SJSA1 (cell line): Measurements from ENCODE around the gene CALY. TPM values are rescaled to one million over a fixed set of nuclear protein-coding genes. Genes with fewer than 3 reads are reported as not detected.

Experiments
- DNase-seq, 2 experiments: peaks; one replicate each; pipeline ENCODE4 v3.0.0-alpha.2; 2015 to 2020; ENCODE audit warnings: low spot score in 2 of 2, low read depth in 1 of 2
- H3K27ac ChIP-seq: fragments of 250-450 bp; sonication (Bioruptor Pico); 2 replicates; pipeline ENCODE4 v1.5.1; 2020; ENCODE audit warnings: mild to moderate bottlenecking, moderate library complexity
- H3K27me3 ChIP-seq: fragments of 250-450 bp; sonication (Bioruptor Pico); replicated peaks from 2 replicates; pipeline ENCODE4 v1.5.1; 2020; ENCODE audit warnings: mild to moderate bottlenecking, moderate library complexity
- H3K36me3 ChIP-seq: fragments of 250-450 bp; sonication (Bioruptor Pico); 2 replicates; pipeline ENCODE4 v1.5.1; 2020; ENCODE audit warnings: mild to moderate bottlenecking
- H3K4me1 ChIP-seq: fragments of 250-450 bp; sonication (Bioruptor Pico); replicated peaks from 2 replicates; pipeline ENCODE4 v1.6.1; 2021; ENCODE audit warnings: mild to moderate bottlenecking
- H3K4me3 ChIP-seq: fragments of 250-450 bp; sonication (Bioruptor Pico); 2 replicates; pipeline ENCODE4 v1.5.1; 2020; ENCODE audit warnings: mild to moderate bottlenecking
- H3K9me3 ChIP-seq: fragments of 250-450 bp; sonication (Bioruptor Pico); replicated peaks from 2 replicates; pipeline ENCODE4 v1.5.1; 2020; ENCODE audit warnings: mild to moderate bottlenecking
- total RNA-seq: library from RNA; depleted of rRNA; stranded (reverse); fragments of >200 nt; shearing (Covaris generic); gene quantifications from 2 replicates; pipeline ENCODE4 v1.2.3, GENCODE V29; 2014

CALY gene
- total RNA-seq, 1 experiment from 2014 or later = not detected

GRCh38 chr10:133299738-133300137 lies 37.0 kb downstream of the CALY start:
- H3K27me3 ChIP-seq = no peaks in the 10 kb centered on the region
- no peaks in the 10 kb centered on the region for H3K4me1 ChIP-seq
- no peaks in the 10 kb centered on the region for H3K9me3 ChIP-seq
- H3K27ac ChIP-seq = no peak overlapping the region
- DNase-seq = no peak
- no peak overlapping the region for H3K4me3 ChIP-seq
- H3K36me3 ChIP-seq = peaks cover 80% of the 10 kb centered on the region

DNA sequence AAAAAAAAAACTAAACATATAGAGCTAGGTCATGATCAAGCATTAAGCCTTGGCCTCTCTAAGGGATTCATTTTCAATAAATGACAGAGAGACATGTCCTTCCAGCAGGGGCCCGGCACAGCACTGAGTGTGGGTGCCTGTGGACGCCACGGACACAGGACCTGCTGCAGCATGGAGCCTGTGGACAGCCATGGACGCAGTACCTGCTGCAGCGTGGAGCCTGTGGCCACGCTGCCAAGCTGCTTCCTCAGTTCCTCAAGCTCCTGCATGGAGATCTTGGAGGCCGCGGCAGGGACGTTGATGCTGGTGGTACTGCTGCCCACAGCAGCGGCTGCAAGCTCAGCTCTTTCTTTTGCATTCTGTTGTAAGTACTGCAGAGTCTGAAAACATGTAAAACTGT lies 37.5 kb downstream of the CALY start:
- peaks cover 85% of the 10 kb centered on the region for H3K36me3 ChIP-seq
- no peak for DNase-seq

DNA sequence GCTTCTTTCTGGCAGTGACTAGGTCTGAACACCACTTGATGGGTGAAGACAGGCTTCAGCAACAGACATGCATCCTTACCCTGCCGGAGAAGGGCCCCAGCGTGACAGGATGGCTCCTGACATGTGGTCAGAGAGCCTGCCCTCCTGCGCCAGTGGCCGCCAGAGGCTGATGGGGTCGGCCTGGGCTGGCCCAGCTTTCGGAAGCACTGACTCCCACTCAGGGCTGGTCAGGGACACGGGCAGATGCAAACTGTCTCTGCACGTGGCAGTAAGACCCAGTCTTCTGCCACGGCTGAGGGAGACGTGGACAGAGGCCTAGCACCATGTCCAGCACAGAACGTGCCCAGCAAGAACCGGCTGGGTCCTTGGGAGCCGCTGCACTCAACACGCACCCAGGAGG lies 38.2 kb downstream of the CALY start:
- no peak overlapping the region for H3K27ac ChIP-seq

More for the DNA sequence above, 37.5 kb downstream of the CALY start:
- no peak overlapping the region for H3K27ac ChIP-seq
- H3K9me3 ChIP-seq = no peaks in the 10 kb centered on the region
- no peaks in the 10 kb centered on the region; the same call in 1 of the 2 replicates for H3K4me1 ChIP-seq
- H3K4me3 ChIP-seq = no peak overlapping the region
- no peaks in the 10 kb centered on the region for H3K27me3 ChIP-seq

GRCh38 chr10:133297504-133297903 lies 39.2 kb downstream of the CALY start:
- Histone ChIP-seq H3K4me1 (peaks cover 17% of the 10 kb centered on the region), H3K27me3 (no peaks in the 10 kb centered on the region), H3K9me3 (no peaks in the 10 kb centered on the region), H3K4me3 (no peak overlapping the region), H3K36me3 (peaks cover 88% of the 10 kb centered on the region), H3K27ac (no peak overlapping the region)
- DNase-seq = no peak

More for the DNA sequence above, 38.2 kb downstream of the CALY start:
- peaks cover 7% of the 10 kb centered on the region for H3K4me1 ChIP-seq
- peaks cover 87% of the 10 kb centered on the region for H3K36me3 ChIP-seq
- no peak for DNase-seq
- H3K27me3 ChIP-seq = no peaks in the 10 kb centered on the region
- H3K9me3 ChIP-seq = no peaks in the 10 kb centered on the region
- H3K4me3 ChIP-seq = no peak overlapping the region

GRCh38 chr10:133295426-133296320 lies 41.0 kb downstream of the CALY start:
- DNase-seq = no peak
- peaks cover 83% of the 10 kb centered on the region for H3K36me3 ChIP-seq
- no peak overlapping the region for H3K27ac ChIP-seq
- no peaks in the 10 kb centered on the region for H3K9me3 ChIP-seq
- H3K27me3 ChIP-seq = no peaks in the 10 kb centered on the region
- H3K4me3 ChIP-seq = no peak overlapping the region
- H3K4me1 ChIP-seq = peaks cover 18% of the 10 kb centered on the region

DNA sequence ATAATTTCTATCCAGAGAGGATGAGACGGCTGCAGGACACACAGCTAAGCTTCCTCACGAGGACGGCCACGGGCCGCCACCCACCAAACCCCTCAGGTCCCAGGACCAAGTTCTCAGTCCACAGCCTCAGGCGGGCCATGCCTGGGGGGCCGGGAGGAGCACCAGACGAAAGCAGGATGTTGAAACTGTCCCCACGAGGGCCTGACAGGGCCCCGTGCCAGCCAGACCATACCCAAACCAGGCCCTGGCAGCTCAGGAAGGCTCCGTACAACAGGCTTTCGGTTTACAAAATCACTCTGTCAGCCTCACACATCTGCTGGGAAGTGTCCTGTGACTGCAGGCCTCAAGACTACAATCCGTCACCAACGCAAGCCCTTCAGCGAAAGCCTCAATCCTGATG lies 42.5 kb downstream of the CALY start:
- H3K9me3 ChIP-seq = no peaks in the 10 kb centered on the region
- H3K36me3 ChIP-seq = peaks cover 82% of the 10 kb centered on the region
- no peak for DNase-seq
- H3K27ac ChIP-seq = no peak overlapping the region
- no peak overlapping the region for H3K4me3 ChIP-seq
- H3K4me1 ChIP-seq = peaks cover 18% of the 10 kb centered on the region
- H3K27me3 ChIP-seq = no peaks in the 10 kb centered on the region

- Histone ChIP-seq H3K27ac (no peak overlapping the region), H3K27me3 (no peaks in the 10 kb centered on the region), H3K4me1 (peaks cover 18% of the 10 kb centered on the region), H3K4me3 (no peak overlapping the region), H3K36me3 (peaks cover 82% of the 10 kb centered on the region), H3K9me3 (no peaks in the 10 kb centered on the region)
- DNase-seq = no peak
These were observed 42.9 kb downstream of the CALY start for GRCh38 chr10:133293810-133294119.

DNA sequence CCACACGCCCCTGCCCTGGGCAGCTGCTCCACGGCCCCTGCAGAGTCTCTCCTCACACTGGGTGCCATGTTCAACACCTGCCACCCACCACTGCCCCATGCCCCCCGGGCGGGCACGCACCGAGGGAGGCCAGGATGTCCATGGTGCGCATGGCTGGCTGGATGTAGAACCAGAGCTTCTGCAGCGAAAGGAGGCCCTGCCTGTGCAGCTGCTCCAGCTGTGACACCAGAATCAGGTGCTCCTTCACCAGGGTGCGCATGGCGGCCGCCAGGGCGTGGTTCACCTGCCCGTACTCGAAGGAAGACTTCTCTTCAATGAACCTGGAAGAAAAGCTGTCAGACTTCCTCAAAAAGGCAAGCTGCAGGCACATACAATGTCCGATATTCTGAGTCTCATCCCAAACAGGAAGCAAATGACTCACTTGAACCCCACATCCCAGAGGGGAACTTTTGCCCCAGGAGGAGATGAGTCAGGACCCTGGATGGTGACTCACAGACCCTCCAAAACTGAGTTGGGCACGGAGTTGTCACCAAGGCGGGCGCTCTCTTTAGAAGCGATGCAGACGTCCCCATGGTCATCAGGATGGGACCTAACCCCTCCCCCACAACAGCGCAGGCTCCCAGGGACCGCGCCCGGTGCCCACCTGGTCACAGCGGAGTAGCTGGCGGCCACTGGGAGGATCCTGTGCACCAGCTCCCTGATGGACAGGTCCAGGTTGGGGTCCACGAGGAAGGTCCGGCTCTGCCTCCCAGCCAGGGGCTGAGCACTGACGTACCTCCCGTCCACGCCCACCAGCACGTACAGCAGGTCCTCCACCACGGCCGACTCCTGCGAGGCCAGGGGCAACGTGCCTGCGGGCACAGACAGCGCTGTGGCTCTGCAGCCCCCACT lies 43.5 kb downstream of the CALY start:
- Histone ChIP-seq H3K27me3 (no peaks in the 10 kb centered on the region), H3K9me3 (no peaks in the 10 kb centered on the region), H3K36me3 (peaks cover 80% of the 10 kb centered on the region), H3K27ac (no peak overlapping the region), H3K4me3 (no peak overlapping the region), H3K4me1 (peaks cover 18% of the 10 kb centered on the region)
- peak; percentile 55 to 81 for DNase-seq

- Histone ChIP-seq H3K4me3 (no peak overlapping the region), H3K4me1 (peaks cover 18% of the 10 kb centered on the region), H3K9me3 (no peaks in the 10 kb centered on the region), H3K27ac (no peak overlapping the region), H3K36me3 (peaks cover 78% of the 10 kb centered on the region), H3K27me3 (no peaks in the 10 kb centered on the region)
- DNase-seq = no peak
These were observed 46.9 kb downstream of the CALY start for GRCh38 chr10:133289761-133290160.

DNA sequence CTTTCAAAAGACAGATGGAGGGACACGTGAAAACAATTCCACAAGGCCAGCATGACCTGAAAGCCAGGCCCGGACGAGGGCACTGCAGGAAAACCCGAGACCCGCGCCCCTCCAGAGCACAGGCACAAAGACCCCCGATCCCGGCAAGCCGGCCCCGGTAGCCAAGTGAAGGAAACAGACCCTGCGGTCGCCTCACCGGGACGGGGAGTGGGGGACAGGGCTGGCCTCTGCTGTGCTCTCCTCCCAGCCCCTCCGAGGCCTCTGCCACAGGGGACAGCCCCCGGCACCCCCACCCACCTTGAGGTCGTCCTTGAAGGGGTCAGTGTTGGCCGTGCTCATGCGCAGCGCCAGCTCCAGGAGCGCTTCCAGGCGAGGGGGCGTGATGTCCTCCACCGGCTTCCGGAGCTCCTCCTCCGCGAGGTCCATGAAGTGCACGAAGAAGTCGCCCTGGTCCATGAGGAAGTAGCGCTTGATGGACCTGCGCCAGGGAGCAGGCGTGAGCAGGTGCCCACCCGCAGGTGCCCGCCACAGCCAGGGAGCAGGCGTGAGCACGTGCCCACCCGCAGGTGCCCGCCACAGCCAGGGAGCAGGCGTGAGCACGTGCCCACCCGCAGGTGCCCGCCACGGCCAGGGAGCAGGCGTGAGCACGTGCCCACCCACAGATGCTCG lies 48.7 kb downstream of the CALY start:
- Histone ChIP-seq H3K9me3 (no peaks in the 10 kb centered on the region), H3K36me3 (peaks cover 78% of the 10 kb centered on the region), H3K27me3 (no peaks in the 10 kb centered on the region), H3K27ac (no peak overlapping the region), H3K4me1 (peaks cover 6% of the 10 kb centered on the region), H3K4me3 (no peak overlapping the region)
- no peak for DNase-seq

DNA sequence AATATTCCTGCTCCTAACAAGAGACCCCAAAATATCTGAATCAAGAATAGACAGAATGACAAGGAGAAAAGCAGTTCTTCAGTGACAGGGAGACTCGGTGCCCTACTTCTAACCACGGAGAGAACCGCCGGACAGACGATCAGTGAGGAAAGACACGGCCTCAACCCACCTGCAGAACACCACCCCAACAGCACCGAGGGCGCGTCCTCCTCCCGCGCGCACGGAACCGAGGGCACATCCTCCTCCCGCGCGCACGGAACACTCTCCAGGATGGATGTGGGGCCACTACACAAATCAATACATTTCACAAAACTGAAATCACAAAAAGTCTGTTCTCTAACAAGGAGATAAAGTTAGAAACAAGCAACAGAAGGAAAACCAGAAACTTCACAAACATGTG lies 50.3 kb downstream of the CALY start:
- Histone ChIP-seq H3K4me3 (no peak overlapping the region), H3K27ac (no peak overlapping the region), H3K27me3 (no peaks in the 10 kb centered on the region), H3K4me1 (no peaks in the 10 kb centered on the region), H3K9me3 (no peaks in the 10 kb centered on the region), H3K36me3 (peaks cover 88% of the 10 kb centered on the region)
- no peak for DNase-seq

DNA sequence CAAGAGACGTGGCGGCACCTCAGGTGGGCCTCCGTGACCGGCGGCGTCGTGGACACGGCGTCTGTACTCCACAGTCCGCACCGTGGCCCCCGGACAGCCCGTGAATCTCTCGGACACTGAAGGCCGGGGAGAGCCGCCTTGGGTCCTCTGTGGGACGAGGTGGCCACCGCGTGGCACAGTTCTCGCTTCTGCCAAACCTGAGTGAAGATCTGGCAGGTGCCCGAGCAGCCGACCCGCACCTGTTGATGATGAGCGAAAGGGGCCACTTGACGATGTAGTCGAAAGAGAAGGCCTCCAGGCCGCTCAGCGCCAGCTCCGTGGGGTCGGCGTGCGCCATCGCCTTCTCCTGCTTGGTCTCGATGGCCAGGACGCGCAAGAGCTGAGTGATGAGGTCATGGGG lies 51.5 kb downstream of the CALY start:
- Histone ChIP-seq H3K36me3 (peaks cover 82% of the 10 kb centered on the region), H3K9me3 (no peaks in the 10 kb centered on the region), H3K4me3 (no peak overlapping the region), H3K4me1 (no peaks in the 10 kb centered on the region), H3K27me3 (no peaks in the 10 kb centered on the region), H3K27ac (no peak overlapping the region)
- no peak for DNase-seq

DNA sequence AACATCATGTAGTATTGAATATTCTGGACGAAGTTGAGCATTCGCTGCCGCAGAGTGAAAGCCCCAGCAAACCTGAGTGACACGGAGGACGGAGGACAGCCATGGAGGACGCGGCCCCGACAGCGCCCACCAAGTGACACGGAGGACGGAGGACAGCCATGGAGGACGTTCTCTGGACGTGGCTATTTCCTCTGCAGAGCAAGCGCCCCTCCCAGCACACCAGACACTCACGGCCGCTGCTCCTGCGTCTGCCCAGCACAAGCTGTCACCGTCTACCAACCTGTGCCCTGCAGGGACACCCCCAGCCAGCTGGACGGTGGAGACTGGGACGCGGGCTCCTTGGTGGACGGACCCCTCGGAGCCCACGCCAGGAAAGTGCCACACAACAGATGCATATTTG lies 52.8 kb downstream of the CALY start:
- Histone ChIP-seq H3K27ac (no peak overlapping the region), H3K4me1 (no peaks in the 10 kb centered on the region), H3K4me3 (no peak overlapping the region), H3K36me3 (peaks cover 80% of the 10 kb centered on the region), H3K27me3 (no peaks in the 10 kb centered on the region), H3K9me3 (no peaks in the 10 kb centered on the region)
- DNase-seq = no peak
